PC-9 (cell line): Measurements from ENCODE around the gene JUP. TPM values are rescaled to one million over a fixed set of nuclear protein-coding genes. Genes with fewer than 3 reads are reported as not detected.

Experiments used
- BruUV-seq: library from RNA; stranded (reverse); fragments of 400-500 nt; replicated peaks from 2 replicates; lab custom pipeline; 2021; lab: Mats Ljungman, UMichigan
- CTCF ChIA-PET: fragments of 300-600 bp; sonication (Branson Sonifier 250); formaldehyde crosslinking; loops from one replicate; lab custom pipeline; 2022; ENCODE audit warnings: antibody characterized with exemption; lab: Charles Lee
- POLR2A ChIA-PET: fragments of 300-600 bp; sonication (Branson Sonifier 250); formaldehyde crosslinking; loops from one replicate; lab custom pipeline; 2022; ENCODE audit warnings: antibody characterized with exemption; ENCODE audit not compliant: unreplicated experiment; lab: Charles Lee
- DNase-seq, 2 experiments: peaks; one replicate each; pipeline versions ENCODE4 v3.0.0 to v3.0.0-alpha.2; 2015 to 2022; ENCODE audit warnings: mixed read lengths in 1 of 2
- H2AFZ ChIP-seq: fragments of 200-600 bp; sonication (generic); 2 replicates; pipeline ENCODE4 v1.8.1; 2017; ENCODE audit warnings: antibody characterized with exemption
- H3F3A ChIP-seq: fragments of 200-600 bp; sonication (generic); 2 replicates; pipeline ENCODE4 v1.8.1; 2017; ENCODE audit warnings: antibody characterized with exemption, mild to moderate bottlenecking, low read depth; ENCODE audit not compliant: insufficient read depth
- H3K27ac ChIP-seq: fragments of 200-600 bp; sonication (generic); 2 replicates; pipeline ENCODE4 v1.6.1; 2016; ENCODE audit warnings: mixed run types
- H3K27me3 ChIP-seq: fragments of 200-600 bp; sonication (generic); 2 replicates; pipeline ENCODE4 v1.6.1; 2016; ENCODE audit warnings: low read depth, mixed run types; ENCODE audit not compliant: insufficient read depth
- H3K36me3 ChIP-seq: fragments of 200-600 bp; sonication (generic); 2 replicates; pipeline ENCODE4 v1.6.1; 2016; ENCODE audit warnings: low read depth, mixed run types
- H3K4me1 ChIP-seq: fragments of 200-600 bp; sonication (generic); replicated peaks from 2 replicates; pipeline ENCODE4 v1.6.1; 2016; ENCODE audit warnings: mixed run types; ENCODE audit not compliant: insufficient read depth
- H3K4me2 ChIP-seq: fragments of 200-600 bp; sonication (generic); 2 replicates; pipeline ENCODE4 v1.6.1; 2017; ENCODE audit warnings: mixed run types
- H3K4me3 ChIP-seq: fragments of 200-600 bp; sonication (generic); 2 replicates; pipeline ENCODE4 v1.6.1; 2016; ENCODE audit warnings: mixed run types
- H3K79me2 ChIP-seq: fragments of 200-600 bp; sonication (generic); 2 replicates; pipeline ENCODE4 v1.6.1; 2017; ENCODE audit warnings: low read depth, mixed run types
- H3K9me2 ChIP-seq: fragments of 200-600 bp; sonication (generic); 2 replicates; pipeline ENCODE4 v1.8.1; 2017; ENCODE audit warnings: mild to moderate bottlenecking; ENCODE audit not compliant: insufficient read depth
- H3K9me3 ChIP-seq: fragments of 200-600 bp; sonication (generic); 2 replicates; pipeline ENCODE4 v1.8.1; 2016; ENCODE audit warnings: low read depth; ENCODE audit not compliant: insufficient read depth
- H4K20me1 ChIP-seq: fragments of 200-600 bp; sonication (generic); 2 replicates; pipeline ENCODE4 v1.8.1; 2017; ENCODE audit not compliant: insufficient read depth
- CTCF ChIP-seq: fragments of 200-600 bp; sonication (generic); conservative IDR thresholded peaks from 2 replicates; pipeline ENCODE4 v1.6.1; 2017; ENCODE audit warnings: mixed run types, antibody characterized with exemption, mild to moderate bottlenecking, moderate library complexity
- EZH2 ChIP-seq: fragments of 200-600 bp; sonication (generic); IDR thresholded peaks from 2 replicates; pipeline ENCODE4 v1.8.0; 2017; ENCODE audit warnings: antibody characterized with exemption, low read depth
- intact Hi-C: fragments of 100-400 bp; cut with micrococcal nuclease; formaldehyde crosslinking; loops from one replicate; pipeline ENCODE4 v1.10.0; 2022; ENCODE audit not compliant: unreplicated experiment
- total RNA-seq: library from RNA; stranded (reverse); gene quantifications from 2 replicates; pipeline ENCODE4 v1.2.3, GENCODE V29; 2021

Gene JUP
- total RNA-seq, 1 experiment from 2014 or later: 259 TPM

DNA sequence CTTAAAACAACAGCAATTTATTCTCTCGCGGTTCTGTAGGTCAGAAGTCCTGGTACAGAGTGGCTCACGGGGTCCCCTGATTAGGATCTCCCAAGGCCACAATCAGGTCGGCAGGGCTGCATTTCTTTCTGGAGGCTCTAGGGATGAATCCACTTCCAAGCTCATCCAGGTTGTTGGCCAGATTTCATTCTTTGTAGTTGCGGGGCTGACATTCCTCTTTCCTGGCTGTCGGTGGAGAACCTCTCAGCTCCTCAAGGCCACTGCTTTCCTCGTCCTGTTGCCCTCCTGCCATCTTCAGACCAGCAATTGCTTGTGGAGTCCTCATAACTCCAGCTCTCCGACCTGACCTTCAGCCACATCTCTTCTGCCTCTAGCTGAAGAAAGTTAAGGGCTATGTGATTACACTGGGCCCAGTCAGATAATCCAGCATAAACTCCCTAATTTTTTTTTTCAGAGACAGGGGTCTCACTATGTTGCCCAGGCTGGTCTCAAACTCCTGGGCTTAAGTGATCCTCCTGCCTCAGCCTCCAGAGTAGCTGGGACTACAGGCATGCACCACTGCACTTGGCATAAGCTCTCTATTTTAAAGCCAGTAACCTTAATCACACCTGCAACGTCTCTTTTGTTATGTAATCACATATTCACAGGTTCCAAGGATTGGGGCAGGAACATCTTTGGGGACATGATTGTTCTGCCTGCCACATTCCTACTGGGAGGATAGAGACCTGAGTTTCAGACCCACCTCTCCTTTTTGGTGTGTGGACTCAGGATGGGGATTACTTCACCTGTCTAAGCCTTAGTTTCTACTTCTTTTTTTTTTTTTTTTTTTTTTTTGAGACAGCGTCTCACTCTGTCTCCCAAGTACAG lies 78.5 kb downstream of the JUP start:
- ChIA-PET POLR2A (interaction anchor here (0.5 to 0.6 kb wide), 4 partner anchors 50 to 1445 kb away, joined by 3 to 4 read pairs (median 4); no protein-coding TSS in a partner anchor), CTCF (interaction anchor here (0.7 kb wide), 2 partner anchors 18 to 43 kb away, joined by 3 to 5 read pairs; no protein-coding TSS in a partner anchor)
- no peaks in the 10 kb centered on the region for H3K79me2 ChIP-seq
- intact Hi-C loops: no loop called here
- no peaks in the 10 kb centered on the region for H3K9me3 ChIP-seq
- no peaks in the 10 kb centered on the region for H3K36me3 ChIP-seq
- no peak overlapping the region for H3K4me2 ChIP-seq
- H4K20me1 ChIP-seq: no peaks in the 10 kb centered on the region
- H3K4me1 ChIP-seq: no peaks in the 10 kb centered on the region
- DNase-seq: no peak
- no peak overlapping the region for H3K4me3 ChIP-seq
- no TSS peak for BruUV-seq
- TF ChIP-seq CTCF (no peak), EZH2 (no peak)
- H2AFZ ChIP-seq: no peak overlapping the region
- H3K27me3 ChIP-seq: no peaks in the 10 kb centered on the region
- peaks cover 4% of the 10 kb centered on the region; the same call in 1 of the 2 replicates for H3F3A ChIP-seq
- no peaks in the 10 kb centered on the region for H3K9me2 ChIP-seq
- no peak overlapping the region for H3K27ac ChIP-seq

DNA sequence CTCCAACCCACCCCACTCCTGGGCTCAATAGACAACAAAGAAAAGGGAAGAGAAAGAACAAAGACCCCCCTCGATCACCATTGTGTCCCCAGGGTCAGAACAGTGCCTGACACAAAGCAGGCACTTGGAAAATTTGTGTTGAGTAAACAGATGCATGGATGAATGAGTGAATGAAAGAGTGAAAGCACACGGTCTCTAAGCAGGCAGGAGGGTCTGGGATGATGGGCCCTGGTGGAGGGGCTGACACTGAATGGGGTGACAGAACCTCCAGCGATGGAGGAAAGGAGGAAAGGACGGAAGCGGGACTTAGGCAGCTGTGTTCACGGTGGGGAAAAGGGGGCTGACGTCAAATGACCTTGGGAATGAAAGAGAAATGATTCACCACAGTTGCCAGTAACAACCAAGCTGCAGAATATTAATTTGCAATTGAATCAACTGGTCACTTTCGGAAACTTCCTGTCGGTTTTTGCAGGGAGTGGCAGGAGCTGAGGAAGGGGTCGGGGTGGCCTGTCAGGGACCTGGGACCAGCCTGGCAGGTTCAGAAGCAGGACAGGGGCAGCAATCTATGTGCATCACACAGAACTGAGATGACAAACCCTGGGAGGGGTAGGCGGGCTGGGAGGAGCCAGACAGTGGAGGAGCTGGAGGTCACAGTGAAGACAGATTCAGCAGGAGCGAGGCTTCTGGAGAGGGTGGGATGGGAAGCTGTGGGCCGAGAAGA lies 81.1 kb downstream of the JUP start:
- no peak for TF ChIP-seq EZH2
- TF ChIP-seq CTCF: no peak
- Histone ChIP-seq H3K9me2 (no peaks in the 10 kb centered on the region), H3K9me3 (no peaks in the 10 kb centered on the region), H2AFZ (no peak overlapping the region), H3K27me3 (no peaks in the 10 kb centered on the region), H3K79me2 (no peaks in the 10 kb centered on the region), H3K4me2 (no peak overlapping the region), H3K27ac (no peak overlapping the region), H3F3A (no peaks in the 10 kb centered on the region), H3K4me1 (no peaks in the 10 kb centered on the region), H3K36me3 (no peaks in the 10 kb centered on the region), H4K20me1 (no peaks in the 10 kb centered on the region), H3K4me3 (no peak overlapping the region)
- ChIA-PET CTCF (no interaction called here), POLR2A (no interaction called here)
- intact Hi-C loops: no loop called here
- DNase-seq: no peak
- no TSS peak for BruUV-seq

Other genes starting within 250 kb of the JUP start
- gene KRT9, start 214.7 kb downstream of the JUP start, total RNA-seq: 0.55 and 0.73 TPM in 2 replicates
- 2.2 and 2.5 TPM in 2 replicates for gene KRT14, start 199.8 kb downstream of the JUP start, total RNA-seq
- gene KRT16, start 173.9 kb downstream of the JUP start, total RNA-seq: 41.7 and 53.5 TPM in 2 replicates
- gene KRT17, start 162.1 kb downstream of the JUP start, total RNA-seq: 29.0 and 80.8 TPM in 2 replicates
- gene EIF1, start 97.8 kb downstream of the JUP start, total RNA-seq: 775 and 874 TPM in 2 replicates
- gene GAST, start 74.4 kb downstream of the JUP start, total RNA-seq: 0.87 TPM in 1 of 2 replicates, not detected in the other
- gene HAP1, start 52.1 kb downstream of the JUP start, total RNA-seq: 1.1 and 2.2 TPM in 2 replicates
- gene P3H4, start 25.2 kb upstream of the JUP start, total RNA-seq: 26.8 and 34.0 TPM in 2 replicates
- 143 and 164 TPM in 2 replicates for gene FKBP10, start 26.3 kb upstream of the JUP start, total RNA-seq
- 48.8 and 51.1 TPM in 2 replicates for gene NT5C3B, start 49.5 kb upstream of the JUP start, total RNA-seq
- gene KLHL10, start 51.1 kb upstream of the JUP start, total RNA-seq: not detected in 2 replicates
- 13.3 and 14.5 TPM in 2 replicates for gene KLHL11, start 78.7 kb upstream of the JUP start, total RNA-seq
- gene ACLY, start 132.2 kb upstream of the JUP start, total RNA-seq: 106 and 184 TPM in 2 replicates
- gene ODAD4, start 143.9 kb upstream of the JUP start, total RNA-seq: 3.0 and 4.0 TPM in 2 replicates
- 60.6 and 64.7 TPM in 2 replicates for gene CNP, start 180.1 kb upstream of the JUP start, total RNA-seq
- 75.5 and 96.1 TPM in 2 replicates for gene DNAJC7, start 230.7 kb upstream of the JUP start, total RNA-seq
- gene NKIRAS2, start 233.4 kb upstream of the JUP start, total RNA-seq: 38.3 and 39.7 TPM in 2 replicates